GM19099 (cell line): ENCODE results near the gene CYB561D1.

Experiments used
- POLR2A ChIP-seq: IDR thresholded peaks from 3 replicates; pipeline ENCODE4 v1.6.1; 2011; ENCODE audit warnings: low read depth; ENCODE audit not compliant: insufficient read length; ENCODE audit errors: extremely low read depth

The CYB561D1 gene

DNA sequence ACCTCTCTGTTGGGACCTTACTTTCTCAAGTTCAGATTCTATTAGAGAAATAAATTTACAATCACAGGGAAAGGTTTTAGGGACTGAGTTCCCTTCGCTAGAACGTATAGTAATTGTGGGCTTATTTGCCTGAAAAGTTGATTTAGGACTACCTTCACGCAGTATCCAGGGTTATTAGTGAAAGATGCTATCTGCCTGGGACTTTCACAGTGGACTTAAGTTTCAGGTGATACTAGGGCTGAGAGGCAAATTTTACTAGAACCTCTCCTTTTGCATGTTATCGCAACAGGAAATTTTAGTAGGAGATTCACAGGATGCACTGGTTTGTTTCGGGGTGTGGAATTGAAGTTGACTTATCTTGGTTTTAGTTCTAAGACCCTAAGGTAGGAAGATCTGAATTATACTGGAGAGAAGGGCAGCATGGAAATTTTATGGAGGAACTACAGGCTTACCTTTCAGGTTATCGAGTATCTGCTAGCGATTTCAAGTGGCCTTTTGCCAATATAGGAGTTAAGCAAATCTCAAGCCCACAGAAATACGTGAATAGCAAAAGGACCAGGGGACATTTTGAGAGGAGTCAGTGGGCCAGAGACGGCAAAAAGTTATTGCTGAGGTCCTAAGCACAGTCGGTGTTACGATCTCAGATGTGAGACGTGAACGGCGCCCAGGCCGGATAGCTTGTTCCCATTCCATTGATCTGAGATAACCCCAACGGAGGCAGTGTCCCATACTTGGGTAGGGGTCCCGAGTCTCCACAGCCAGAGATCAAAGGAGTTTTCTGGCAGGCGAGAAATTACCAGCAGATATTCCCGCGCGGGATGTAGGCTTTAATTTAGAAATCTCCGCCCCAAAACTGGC lies 53.8 kb downstream of the CYB561D1 start:
- no peak for TF ChIP-seq POLR2A

DNA sequence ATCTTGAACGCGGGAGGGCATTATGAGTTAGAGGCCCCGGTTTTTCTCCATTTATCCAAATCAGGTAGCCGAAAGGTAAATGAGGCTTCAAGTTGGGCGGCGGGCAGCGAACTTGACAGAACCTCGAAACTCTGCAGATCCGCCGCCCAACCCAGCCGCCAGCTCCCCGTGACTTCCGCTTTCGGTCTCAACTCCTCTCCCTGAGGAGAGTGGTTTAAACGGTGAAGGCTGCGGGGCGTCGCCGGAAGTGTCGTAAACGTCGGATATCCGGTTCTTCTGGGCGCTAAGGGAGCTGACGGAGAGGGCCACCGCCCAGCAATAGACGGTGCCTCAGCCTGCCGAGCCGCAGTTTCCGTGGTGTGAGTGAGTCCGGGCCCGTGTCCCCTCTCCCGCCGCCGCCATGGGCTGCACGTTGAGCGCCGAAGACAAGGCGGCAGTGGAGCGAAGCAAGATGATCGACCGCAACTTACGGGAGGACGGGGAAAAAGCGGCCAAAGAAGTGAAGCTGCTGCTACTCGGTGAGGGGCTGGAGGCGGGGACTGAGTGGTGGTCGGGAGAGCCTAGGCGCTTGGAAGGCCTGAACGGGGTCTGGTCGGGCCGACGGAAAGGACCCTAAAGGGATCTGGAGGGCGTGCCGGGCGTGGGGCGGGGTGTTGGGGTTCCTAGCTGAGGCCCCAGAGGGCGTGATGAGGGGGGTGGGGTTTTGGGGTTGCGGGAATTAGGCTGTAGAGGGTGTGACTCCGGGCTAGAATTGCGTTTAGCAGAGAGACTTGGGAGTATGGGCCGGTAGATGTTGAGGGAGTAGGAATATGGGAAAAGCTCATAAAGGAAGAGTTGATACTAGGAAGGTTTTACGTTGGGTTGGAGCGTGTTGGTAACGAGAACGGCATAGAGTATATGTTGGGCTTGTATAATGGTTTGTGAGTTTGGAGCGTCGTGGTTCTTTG lies 54.7 kb downstream of the CYB561D1 start, which contains the start of gene GNAI3:
Gene GNAI3 (plus strand): TSS at position 295 of the 947 bp plus-strand sequence. CDS start 106 bp downstream, at position 401.
- peak; percentile 91 for TF ChIP-seq POLR2A
